ENCODE data around the gene ENTR1.

- TF ChIP-seq CTCF (tag by site-specific recombination; IDR thresholded peaks at IDR 0.05), result no peak
- TF ChIP-seq, protein P1, sequence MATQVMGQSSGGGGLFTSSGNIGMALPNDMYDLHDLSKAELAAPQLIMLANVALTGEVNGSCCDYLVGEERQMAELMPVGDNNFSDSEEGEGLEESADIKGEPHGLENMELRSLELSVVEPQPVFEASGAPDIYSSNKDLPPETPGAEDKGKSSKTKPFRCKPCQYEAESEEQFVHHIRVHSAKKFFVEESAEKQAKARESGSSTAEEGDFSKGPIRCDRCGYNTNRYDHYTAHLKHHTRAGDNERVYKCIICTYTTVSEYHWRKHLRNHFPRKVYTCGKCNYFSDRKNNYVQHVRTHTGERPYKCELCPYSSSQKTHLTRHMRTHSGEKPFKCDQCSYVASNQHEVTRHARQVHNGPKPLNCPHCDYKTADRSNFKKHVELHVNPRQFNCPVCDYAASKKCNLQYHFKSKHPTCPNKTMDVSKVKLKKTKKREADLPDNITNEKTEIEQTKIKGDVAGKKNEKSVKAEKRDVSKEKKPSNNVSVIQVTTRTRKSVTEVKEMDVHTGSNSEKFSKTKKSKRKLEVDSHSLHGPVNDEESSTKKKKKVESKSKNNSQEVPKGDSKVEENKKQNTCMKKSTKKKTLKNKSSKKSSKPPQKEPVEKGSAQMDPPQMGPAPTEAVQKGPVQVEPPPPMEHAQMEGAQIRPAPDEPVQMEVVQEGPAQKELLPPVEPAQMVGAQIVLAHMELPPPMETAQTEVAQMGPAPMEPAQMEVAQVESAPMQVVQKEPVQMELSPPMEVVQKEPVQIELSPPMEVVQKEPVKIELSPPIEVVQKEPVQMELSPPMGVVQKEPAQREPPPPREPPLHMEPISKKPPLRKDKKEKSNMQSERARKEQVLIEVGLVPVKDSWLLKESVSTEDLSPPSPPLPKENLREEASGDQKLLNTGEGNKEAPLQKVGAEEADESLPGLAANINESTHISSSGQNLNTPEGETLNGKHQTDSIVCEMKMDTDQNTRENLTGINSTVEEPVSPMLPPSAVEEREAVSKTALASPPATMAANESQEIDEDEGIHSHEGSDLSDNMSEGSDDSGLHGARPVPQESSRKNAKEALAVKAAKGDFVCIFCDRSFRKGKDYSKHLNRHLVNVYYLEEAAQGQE (tag by site-specific recombination; IDR thresholded peaks at IDR 0.05), result no peak
- TF ChIP-seq BCL11B (tag by site-specific recombination; IDR thresholded peaks at IDR 0.05; ENCODE audit: low read depth), result no peak
- TF ChIP-seq ZBTB10 (tag by site-specific recombination; IDR thresholded peaks at IDR 0.05), result no peak
- no peak for TF ChIP-seq ZNF239 (tag by site-specific recombination; IDR thresholded peaks at IDR 0.05)
- TF ChIP-seq ZNF580 (tag by site-specific recombination; IDR thresholded peaks at IDR 0.05), result no peak
These were observed 40.9 kb upstream of the ENTR1 start for GRCh38 chr9:136451221-136451877.

Data from HEK293 (cell line).